Testis (tissue), 3 donors: ENCODE data around the gene TIGD6. TPM values are rescaled to one million over a fixed set of nuclear protein-coding genes. Genes with fewer than 3 reads are reported as not detected.

Source experiments
- DNase-seq: peaks from one replicate; pipeline ENCODE4 v3.0.0-alpha.2; 2019
- H3K27ac ChIP-seq, 2 donors: fragments of 200-600 bp; sonication (generic); one replicate each; pipeline ENCODE4 v1.5.1; 2019
- H3K27me3 ChIP-seq: fragments of 200-600 bp; sonication (generic); one replicate; pipeline ENCODE4 v1.5.1; 2019
- H3K36me3 ChIP-seq: fragments of 200-600 bp; sonication (generic); one replicate; pipeline ENCODE4 v1.5.1; 2017; ENCODE audit warnings: low read depth; ENCODE audit errors: missing control alignments
- H3K4me1 ChIP-seq: fragments of 200-600 bp; sonication (generic); one replicate; pipeline ENCODE4 v1.5.1; 2019
- H3K4me3 ChIP-seq, 2 donors: fragments of 200-600 bp; sonication (generic); one replicate each; pipeline ENCODE4 v1.5.1; 2017 to 2019
- H3K9me3 ChIP-seq: fragments of 200-600 bp; sonication (generic); one replicate; pipeline ENCODE4 v1.5.1; 2017
- POLR2A ChIP-seq: fragments of 450-650 bp; IDR thresholded peaks from one replicate; pipeline ENCODE4 v1.6.1; 2017; ENCODE audit warnings: antibody characterized with exemption, mild to moderate bottlenecking, moderate library complexity
- WGBS, 2 donors: methylation state at CpG; one replicate each; pipeline ENCODE4 v1.1.5; 2018; 5-methylcytosine and 5-hydroxymethylcytosine counted together
- intact Hi-C: fragments of 100-400 bp; cut with DNase I; formaldehyde crosslinking; loops from one replicate; pipeline ENCODE4 v1.15.1; 2023; ENCODE audit warnings: low total_unique reads
- polyA plus RNA-seq: library from polyadenylated mRNA; stranded (reverse); fragments of 350-450 nt; fragmentation: Illumina TruSeq; extraction: RNeasy Lipid Tissue Mini Kit (QIAGEN cat#74804); gene quantifications from one replicate; pipeline ENCODE4 v1.2.3, GENCODE V29; 2014; ENCODE audit warnings: low read depth, low replicate concordance; ENCODE audit not compliant: insufficient read depth
- total RNA-seq, 2 donors: library from RNA; depleted of rRNA; stranded (reverse); fragments of >200 nt; gene quantifications; one replicate each; pipeline ENCODE4 v1.2.3, GENCODE V29; 2016
- TF ChIP-seq, protein P1 (sequence below), 3 experiments: fragments of 450-650 bp in 2 of 3; fragments of 200-600 bp in 1 of 3; sonication (generic) in 1 of 3; IDR thresholded peaks; one replicate each; pipeline ENCODE4 v1.5.1; 2016 to 2019; ENCODE audit warnings: antibody characterized with exemption in 3 of 3, mild to moderate bottlenecking in 2 of 3, moderate library complexity in 1 of 3

Gene TIGD6
- total and polyA plus RNA-seq, 3 donors from 2014 or later = 7.8 to 11.2 (median 9.7) TPM

DNA sequence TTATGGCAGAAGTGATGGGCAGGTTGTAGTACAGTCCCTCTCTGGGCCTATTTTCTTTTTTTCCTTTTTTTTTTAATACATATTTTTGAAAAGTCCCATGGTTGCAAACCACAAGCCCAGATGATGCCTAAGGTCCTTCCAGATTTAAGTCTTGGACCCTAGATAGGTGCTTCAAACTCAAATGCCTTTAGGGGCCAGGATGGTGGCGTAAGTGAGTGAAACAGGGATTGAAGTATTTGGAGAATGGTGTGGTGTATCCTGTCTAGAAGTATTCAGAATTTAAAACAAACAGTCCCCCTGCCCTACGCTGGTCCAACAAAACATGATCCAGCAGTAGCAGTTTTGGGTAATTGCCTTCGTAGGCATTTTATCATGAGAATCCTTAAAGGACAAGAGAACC is 2.2 kb downstream of the TIGD6 start:
- no peaks in the 10 kb centered on the region for H3K36me3 ChIP-seq
- no peaks in the 10 kb centered on the region for H3K27me3 ChIP-seq
- no peak overlapping the region for H3K27ac ChIP-seq
- DNase-seq = no peak
- intact Hi-C loops = loop anchor here (10.0 kb wide), 2 partner anchors 163 to 363 kb away; no protein-coding TSS in a partner anchor
- peaks cover 26% of the 10 kb centered on the region for H3K4me1 ChIP-seq
- no peak overlapping the region for H3K4me3 ChIP-seq
- H3K9me3 ChIP-seq = no peaks in the 10 kb centered on the region
- TF ChIP-seq, protein P1, sequence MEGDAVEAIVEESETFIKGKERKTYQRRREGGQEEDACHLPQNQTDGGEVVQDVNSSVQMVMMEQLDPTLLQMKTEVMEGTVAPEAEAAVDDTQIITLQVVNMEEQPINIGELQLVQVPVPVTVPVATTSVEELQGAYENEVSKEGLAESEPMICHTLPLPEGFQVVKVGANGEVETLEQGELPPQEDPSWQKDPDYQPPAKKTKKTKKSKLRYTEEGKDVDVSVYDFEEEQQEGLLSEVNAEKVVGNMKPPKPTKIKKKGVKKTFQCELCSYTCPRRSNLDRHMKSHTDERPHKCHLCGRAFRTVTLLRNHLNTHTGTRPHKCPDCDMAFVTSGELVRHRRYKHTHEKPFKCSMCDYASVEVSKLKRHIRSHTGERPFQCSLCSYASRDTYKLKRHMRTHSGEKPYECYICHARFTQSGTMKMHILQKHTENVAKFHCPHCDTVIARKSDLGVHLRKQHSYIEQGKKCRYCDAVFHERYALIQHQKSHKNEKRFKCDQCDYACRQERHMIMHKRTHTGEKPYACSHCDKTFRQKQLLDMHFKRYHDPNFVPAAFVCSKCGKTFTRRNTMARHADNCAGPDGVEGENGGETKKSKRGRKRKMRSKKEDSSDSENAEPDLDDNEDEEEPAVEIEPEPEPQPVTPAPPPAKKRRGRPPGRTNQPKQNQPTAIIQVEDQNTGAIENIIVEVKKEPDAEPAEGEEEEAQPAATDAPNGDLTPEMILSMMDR (IDR thresholded peaks at IDR 0.05) = no peak
- TF ChIP-seq POLR2A = no peak
- WGBS, 2 donors = 93 to 100% methylated on average over 3 of the region's 3 CpGs

DNA sequence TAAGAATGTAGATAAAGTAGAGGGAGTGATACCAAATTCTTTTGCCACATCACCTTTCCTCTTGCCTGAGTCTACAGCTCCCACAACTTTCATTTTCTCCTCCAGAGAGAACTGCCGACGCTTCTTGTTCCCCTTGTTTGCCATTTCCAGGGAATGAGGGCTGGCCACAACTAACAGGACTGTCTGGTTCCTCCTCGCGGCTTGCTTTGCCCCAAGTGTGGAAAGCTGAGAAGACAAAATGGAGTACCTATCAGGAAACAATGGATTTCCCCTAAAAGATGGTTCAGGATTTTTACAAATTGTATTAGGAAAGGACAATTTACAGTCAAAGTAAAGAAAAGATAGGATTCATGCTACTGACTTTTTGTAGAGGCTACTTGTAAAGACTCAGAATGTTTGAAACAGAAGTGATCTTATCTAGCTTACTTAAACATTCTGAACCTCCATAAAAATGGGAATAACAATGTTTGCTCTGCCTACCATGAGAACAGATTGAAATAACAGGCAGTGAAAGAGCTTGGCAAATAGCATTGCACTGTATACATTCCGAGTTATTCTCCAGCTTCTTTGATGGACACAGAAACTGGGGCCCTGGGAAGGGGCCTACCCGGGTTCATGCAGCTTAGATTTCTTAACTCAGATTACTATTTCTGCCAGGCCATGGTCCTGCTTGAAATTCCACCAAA is 4.1 kb downstream of the TIGD6 start:
- WGBS, 2 donors = 92 to 93% methylated on average over 6 of the region's 6 CpGs
- Histone ChIP-seq H3K27ac (no peak overlapping the region), H3K36me3 (no peaks in the 10 kb centered on the region), H3K4me3 (no peak overlapping the region), H3K9me3 (no peaks in the 10 kb centered on the region), H3K4me1 (peaks cover 9% of the 10 kb centered on the region), H3K27me3 (no peaks in the 10 kb centered on the region)
- no peak for DNase-seq
- intact Hi-C loops = loop anchor here (10.0 kb wide), 2 partner anchors 162 to 362 kb away; no protein-coding TSS in a partner anchor
- TF ChIP-seq POLR2A = no peak
- TF ChIP-seq, protein P1 (IDR thresholded peaks at IDR 0.05) = no peak

DNA sequence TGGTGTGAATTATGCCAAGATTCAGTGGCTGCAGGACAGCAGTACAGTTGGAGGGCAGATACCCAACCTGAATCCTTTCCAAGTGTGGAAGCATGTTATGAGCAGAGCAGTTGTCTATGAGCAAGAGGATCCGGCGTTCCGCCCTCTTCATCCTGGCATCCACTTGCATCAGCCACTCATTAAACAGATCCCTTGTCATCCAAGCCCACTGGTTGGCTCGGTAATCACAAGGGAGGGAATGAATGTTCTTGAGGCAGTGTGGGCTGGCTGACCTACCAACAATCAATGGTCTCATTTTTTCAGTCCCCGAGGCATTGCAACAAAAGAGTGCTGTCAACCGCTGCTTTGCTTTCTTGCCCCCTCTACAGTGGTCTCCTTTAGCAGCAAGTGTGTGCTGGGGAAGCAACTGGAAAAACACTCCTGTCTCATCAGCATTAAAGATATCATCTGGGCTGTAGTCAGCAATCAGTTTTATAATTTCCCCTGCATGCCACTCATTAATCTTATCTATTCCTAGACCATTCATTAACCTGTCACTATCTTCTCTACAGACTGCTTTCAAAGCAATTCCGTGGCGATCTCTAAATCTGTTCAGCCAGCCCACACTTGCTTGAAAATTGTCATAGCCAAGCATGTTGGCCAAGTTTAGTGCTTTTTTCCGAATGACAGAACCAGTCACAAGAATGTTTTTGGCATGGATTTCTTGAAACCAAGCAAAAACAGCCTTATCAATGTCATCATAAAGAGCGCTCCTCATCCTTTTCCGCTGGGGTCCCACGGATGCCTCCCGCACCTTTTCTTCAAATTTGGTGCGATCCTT is 4.9 kb downstream of the TIGD6 start:
- H3K27ac ChIP-seq = no peak overlapping the region
- no peak overlapping the region for H3K4me3 ChIP-seq
- no peak for TF ChIP-seq POLR2A
- TF ChIP-seq, protein P1 (IDR thresholded peaks at IDR 0.05) = no peak
- intact Hi-C loops = loop anchor here (10.0 kb wide), 2 partner anchors 161 to 361 kb away; no protein-coding TSS in a partner anchor
- H3K27me3 ChIP-seq = no peaks in the 10 kb centered on the region
- H3K36me3 ChIP-seq = no peaks in the 10 kb centered on the region
- peaks cover 9% of the 10 kb centered on the region for H3K4me1 ChIP-seq
- DNase-seq = no peak
- WGBS, 2 donors = 90 to 93% methylated on average over 13 to 14 of the region's 14 CpGs
- H3K9me3 ChIP-seq = no peaks in the 10 kb centered on the region

DNA sequence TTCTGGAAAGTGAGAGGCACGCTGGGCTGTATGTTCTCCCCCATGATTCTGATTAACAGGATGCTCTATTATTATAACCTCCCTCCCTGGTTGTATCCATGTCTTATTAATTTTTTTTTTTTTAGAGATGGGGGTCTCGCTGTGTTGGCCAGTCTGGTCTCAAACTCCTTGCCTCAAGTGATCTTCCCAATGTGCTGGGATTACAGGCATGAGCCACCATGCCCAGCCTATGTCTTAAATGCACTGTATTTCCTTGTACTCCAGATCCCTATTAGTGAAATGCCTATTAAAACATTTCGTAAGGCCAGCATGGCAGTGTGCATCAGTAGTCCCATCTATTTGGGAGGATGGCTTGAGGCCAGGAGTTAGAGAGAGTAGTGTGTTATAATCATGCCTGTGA is 7.0 kb downstream of the TIGD6 start:
- Histone ChIP-seq H3K27me3 (no peaks in the 10 kb centered on the region), H3K27ac (no peak overlapping the region), H3K36me3 (no peaks in the 10 kb centered on the region), H3K4me1 (no peaks in the 10 kb centered on the region), H3K9me3 (no peaks in the 10 kb centered on the region), H3K4me3 (no peak overlapping the region)
- 89 to 93% methylated on average over 3 of the region's 3 CpGs for WGBS, 2 donors
- TF ChIP-seq POLR2A = no peak
- TF ChIP-seq, protein P1 (IDR thresholded peaks at IDR 0.05) = no peak
- no peak for DNase-seq
- intact Hi-C loops = loop anchor here (10.0 kb wide), 2 partner anchors 159 to 359 kb away; no protein-coding TSS in a partner anchor
